ENCODE data around the gene TMEM234. TPM values are rescaled to one million over a fixed set of nuclear protein-coding genes. Genes with fewer than 3 reads are reported as not detected.

TMEM234 gene
- total RNA-seq, 2 experiments from 2014 or later: 9.2 to 12.0 TPM

- ChIA-PET POLR2A (interaction anchor here (0.5 kb wide), 1 partner anchor 78 kb away, joined by 3 read pairs; no protein-coding TSS in a partner anchor), CTCF (interaction anchor here (0.6 kb wide), 2 partner anchors 128 to 228 kb away, joined by 3 to 4 read pairs; no protein-coding TSS in a partner anchor)
Measured at GRCh38 chr1:32242341-32242851, 20.2 kb upstream of the TMEM234 start.

GRCh38 chr1:32241001-32241763 is 19.0 kb upstream of the TMEM234 start:
- ChIA-PET CTCF (interaction anchor here (0.7 to 6.4 kb wide), 11 partner anchors 9 to 122 kb away, joined by 3 to 59 read pairs (median 3); partner anchors contain the start of genes FAM167B and LCK), POLR2A (interaction anchor here (0.7 to 2.3 kb wide), 8 partner anchors 9 to 168 kb away, joined by 3 to 20 read pairs (median 4); partner anchors contain the start of genes KPNA6, LCK, TMEM39B and TXLNA)

GRCh38 chr1:32240140-32240951 is 18.2 kb upstream of the TMEM234 start:
- ChIA-PET CTCF (interaction anchor here (0.9 to 6.4 kb wide), 12 partner anchors 10 to 173 kb away, joined by 3 to 59 read pairs (median 3); partner anchors contain the start of genes FAM167B and LCK), POLR2A (interaction anchor here (0.7 to 2.3 kb wide), 6 partner anchors 10 to 167 kb away, joined by 3 to 20 read pairs (median 4); partner anchors contain the start of genes LCK, TMEM39B and TXLNA)

GRCh38 chr1:32239790-32240139 is 17.6 kb upstream of the TMEM234 start:
- ChIA-PET POLR2A (interaction anchor here (1.4 to 2.3 kb wide), 3 partner anchors 10 to 51 kb away, joined by 3 to 20 read pairs (median 5); partner anchors contain the start of gene LCK), CTCF (interaction anchor here (0.9 to 6.4 kb wide), 6 partner anchors 10 to 174 kb away, joined by 3 to 59 read pairs (median 5); partner anchors contain the start of genes FAM167B and LCK)

- POLR2A ChIA-PET: no interaction called here
- CTCF ChIA-PET: interaction anchor here (1.2 to 6.4 kb wide), 4 partner anchors 11 to 51 kb away, joined by 4 to 59 read pairs (median 10); partner anchors contain the start of genes FAM167B and LCK
Measured at GRCh38 chr1:32239337-32239736, 17.2 kb upstream of the TMEM234 start.

- CTCF ChIA-PET: no interaction called here
Measured at GRCh38 chr1:32234792-32235191, 12.6 kb upstream of the TMEM234 start.

GRCh38 chr1:32232558-32233304 is 10.6 kb upstream of the TMEM234 start:
- ChIA-PET POLR2A (interaction anchor here (0.6 kb wide), 1 partner anchor 230 kb away, joined by 3 read pairs; no protein-coding TSS in a partner anchor), CTCF (interaction anchor here (1.6 kb wide), 1 partner anchor 16 kb away, joined by 4 read pairs; no protein-coding TSS in a partner anchor)

More at GRCh38 chr1:32234792-32235191, 12.6 kb upstream of the TMEM234 start:
- POLR2A ChIA-PET: no interaction called here

- POLR2A ChIA-PET: no interaction called here
Measured at GRCh38 chr1:32231843-32232432, 9.8 kb upstream of the TMEM234 start.

GRCh38 chr1:32228771-32229170 is 6.6 kb upstream of the TMEM234 start:
- POLR2A ChIA-PET: no interaction called here
- CTCF ChIA-PET: interaction anchor here (1.5 to 3.0 kb wide), 3 partner anchors 11 to 20 kb away, joined by 4 to 13 read pairs (median 7); no protein-coding TSS in a partner anchor

More at GRCh38 chr1:32231843-32232432, 9.8 kb upstream of the TMEM234 start:
- CTCF ChIA-PET: interaction anchor here (1.6 kb wide), 1 partner anchor 16 kb away, joined by 4 read pairs; no protein-coding TSS in a partner anchor

GRCh38 chr1:32224285-32224684 is 2.1 kb upstream of the TMEM234 start:
- ChIA-PET POLR2A (interaction anchor here (1.1 kb wide), 1 partner anchor 24 kb away, joined by 7 read pairs; no protein-coding TSS in a partner anchor), CTCF (interaction anchor here (1.1 to 2.2 kb wide), 2 partner anchors 9 to 26 kb away, joined by 4 to 5 read pairs; no protein-coding TSS in a partner anchor)

GRCh38 chr1:32223683-32224082 is 1.5 kb upstream of the TMEM234 start:
- ChIA-PET CTCF (interaction anchor here (1.1 to 2.2 kb wide), 3 partner anchors 8 to 27 kb away, joined by 4 to 5 read pairs (median 4); partner anchors contain the start of gene FAM167B), POLR2A (interaction anchor here (1.1 kb wide), 2 partner anchors 18 to 25 kb away, joined by 3 to 7 read pairs; partner anchors contain the start of gene IQCC)

- CTCF ChIA-PET: no interaction called here
Measured at GRCh38 chr1:32221581-32221979, 573 bp downstream of the TMEM234 start.

GRCh38 chr1:32220746-32221580 is 1.2 kb downstream of the TMEM234 start:
- POLR2A ChIA-PET: no interaction called here
- CTCF ChIA-PET: interaction anchor here (0.6 to 1.0 kb wide), 2 partner anchors 15 to 27 kb away, joined by 3 to 5 read pairs; partner anchors contain the start of gene IQCC

More at GRCh38 chr1:32221581-32221979, 573 bp downstream of the TMEM234 start:
- POLR2A ChIA-PET: no interaction called here

GRCh38 chr1:32219022-32219421 is 3.1 kb downstream of the TMEM234 start:
- POLR2A ChIA-PET: interaction anchor here (1.0 kb wide), 1 partner anchor 14 kb away, joined by 3 read pairs; the partner anchor contains the start of gene IQCC
- CTCF ChIA-PET: interaction anchor here (0.7 kb wide), 1 partner anchor 83 kb away, joined by 3 read pairs; no protein-coding TSS in a partner anchor

- ChIA-PET CTCF (interaction anchor here (0.5 to 3.7 kb wide), 10 partner anchors 10 to 231 kb away, joined by 3 to 20 read pairs (median 8); partner anchors contain the start of genes BSDC1, CCDC28B and IQCC), POLR2A (interaction anchor here (0.5 to 1.2 kb wide), 4 partner anchors 11 to 37 kb away, joined by 3 read pairs; partner anchors contain the start of genes IQCC and TXLNA)
Measured at GRCh38 chr1:32216566-32216965, 5.6 kb downstream of the TMEM234 start.

Data from activated CD8-positive, alpha-beta memory T cell treated with anti-CD3 and anti-CD28 coated beads for 36 hours (primary cell).